Ascending aorta (tissue), 2 donors: ENCODE data around the gene TUSC7. TPM values are rescaled to one million over a fixed set of nuclear protein-coding genes. Genes with fewer than 3 reads are reported as not detected.

Experiments
- DNase-seq, 2 donors: peaks; one replicate each; pipeline ENCODE4 v3.0.0-alpha.2; 2019; ENCODE audit warnings: low spot score in 2 of 2
- H3K27ac ChIP-seq, 2 donors: fragments of 200-600 bp; sonication (generic); one replicate each; pipeline ENCODE4 v1.5.1; 2016 to 2017; ENCODE audit warnings: mild to moderate bottlenecking in 1 of 2
- H3K27me3 ChIP-seq: fragments of 200-600 bp; sonication (generic); one replicate; pipeline ENCODE4 v1.5.1; 2017
- H3K36me3 ChIP-seq, 2 donors: fragments of 200-600 bp; sonication (generic); one replicate each; pipeline ENCODE4 v1.5.1; 2016
- H3K4me1 ChIP-seq, 2 donors: fragments of 200-600 bp; sonication (generic); one replicate each; pipeline ENCODE4 v1.5.1; 2016 to 2017; ENCODE audit warnings: mild to moderate bottlenecking in 1 of 2
- H3K4me3 ChIP-seq, 2 donors: fragments of 200-600 bp; sonication (generic); one replicate each; pipeline ENCODE4 v1.5.1; 2016 to 2017; ENCODE audit warnings: mild to moderate bottlenecking in 1 of 2
- H3K9me3 ChIP-seq, 2 donors: fragments of 200-600 bp; sonication (generic); one replicate each; pipeline ENCODE4 v1.5.1; 2016
- intact Hi-C: fragments of 100-400 bp; cut with DNase I; formaldehyde crosslinking; loops from one replicate; pipeline ENCODE4 v1.15.1; 2023
- total RNA-seq: library from RNA; depleted of rRNA; stranded (reverse); fragments of >200 nt; gene quantifications from one replicate; pipeline ENCODE4 v1.1.0, GENCODE V29; 2016
- TF ChIP-seq, protein P1 (sequence below), 3 experiments: fragments of 200-600 bp in 2 of 3; fragments of 450-650 bp in 1 of 3; sonication (generic) in 2 of 3; IDR thresholded peaks; one replicate each; pipeline ENCODE4 v1.5.1; 2016 to 2019; ENCODE audit warnings: antibody characterized with exemption in 3 of 3, mild to moderate bottlenecking in 1 of 3, moderate library complexity in 1 of 3

Gene TUSC7
- total RNA-seq, 1 donor from 2014 or later: not detected

- DNase-seq: no peak
- H3K4me3 ChIP-seq: no peak overlapping the region
- no peaks in the 10 kb centered on the region for H3K4me1 ChIP-seq
- H3K27ac ChIP-seq: no peak overlapping the region
- TF ChIP-seq, protein P1, sequence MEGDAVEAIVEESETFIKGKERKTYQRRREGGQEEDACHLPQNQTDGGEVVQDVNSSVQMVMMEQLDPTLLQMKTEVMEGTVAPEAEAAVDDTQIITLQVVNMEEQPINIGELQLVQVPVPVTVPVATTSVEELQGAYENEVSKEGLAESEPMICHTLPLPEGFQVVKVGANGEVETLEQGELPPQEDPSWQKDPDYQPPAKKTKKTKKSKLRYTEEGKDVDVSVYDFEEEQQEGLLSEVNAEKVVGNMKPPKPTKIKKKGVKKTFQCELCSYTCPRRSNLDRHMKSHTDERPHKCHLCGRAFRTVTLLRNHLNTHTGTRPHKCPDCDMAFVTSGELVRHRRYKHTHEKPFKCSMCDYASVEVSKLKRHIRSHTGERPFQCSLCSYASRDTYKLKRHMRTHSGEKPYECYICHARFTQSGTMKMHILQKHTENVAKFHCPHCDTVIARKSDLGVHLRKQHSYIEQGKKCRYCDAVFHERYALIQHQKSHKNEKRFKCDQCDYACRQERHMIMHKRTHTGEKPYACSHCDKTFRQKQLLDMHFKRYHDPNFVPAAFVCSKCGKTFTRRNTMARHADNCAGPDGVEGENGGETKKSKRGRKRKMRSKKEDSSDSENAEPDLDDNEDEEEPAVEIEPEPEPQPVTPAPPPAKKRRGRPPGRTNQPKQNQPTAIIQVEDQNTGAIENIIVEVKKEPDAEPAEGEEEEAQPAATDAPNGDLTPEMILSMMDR (IDR thresholded peaks at IDR 0.05): no peak
- H3K36me3 ChIP-seq: no peaks in the 10 kb centered on the region
- H3K9me3 ChIP-seq: no peaks in the 10 kb centered on the region
- intact Hi-C loops: no loop called here
- no peaks in the 10 kb centered on the region for H3K27me3 ChIP-seq
Measured at GRCh38 chr3:116707531-116707930, 2.0 kb upstream of the TUSC7 start.

DNA sequence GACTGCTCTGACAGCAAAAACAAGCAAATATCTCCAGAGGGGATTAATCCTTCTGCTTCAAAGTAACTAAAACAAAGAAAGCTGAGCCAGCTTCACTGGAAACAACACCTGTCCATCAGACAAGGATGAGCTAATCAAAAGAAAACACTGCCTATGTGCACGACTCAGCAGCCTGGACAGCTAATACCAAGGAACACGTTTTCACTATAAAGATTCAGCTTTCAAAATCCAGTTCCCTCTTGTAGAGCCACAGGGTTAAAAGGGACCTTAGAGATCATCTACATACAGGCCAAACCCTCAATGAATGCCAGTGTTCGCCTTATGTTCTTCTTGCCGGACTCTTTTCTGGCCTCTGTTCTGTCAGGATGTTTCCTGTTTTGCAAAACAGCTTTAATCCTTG is 6.9 kb downstream of the TUSC7 start:
- no peaks in the 10 kb centered on the region for H3K4me1 ChIP-seq
- no peak overlapping the region for H3K4me3 ChIP-seq
- DNase-seq: no peak
- TF ChIP-seq, protein P1 (IDR thresholded peaks at IDR 0.05): no peak
- H3K27ac ChIP-seq: no peak overlapping the region
- no peaks in the 10 kb centered on the region for H3K27me3 ChIP-seq
- H3K9me3 ChIP-seq: no peaks in the 10 kb centered on the region
- intact Hi-C loops: no loop called here
- H3K36me3 ChIP-seq: no peaks in the 10 kb centered on the region

- Histone ChIP-seq H3K36me3 (no peaks in the 10 kb centered on the region), H3K9me3 (no peaks in the 10 kb centered on the region), H3K27me3 (no peaks in the 10 kb centered on the region), H3K4me1 (no peaks in the 10 kb centered on the region), H3K27ac (no peak overlapping the region), H3K4me3 (no peak overlapping the region)
- DNase-seq: no peak
- TF ChIP-seq, protein P1 (IDR thresholded peaks at IDR 0.05): no peak
- intact Hi-C loops: no loop called here
Measured at GRCh38 chr3:116717566-116717965, 8.0 kb downstream of the TUSC7 start.

GRCh38 chr3:116728454-116728853 is 18.9 kb downstream of the TUSC7 start:
- H3K4me1 ChIP-seq: no peaks in the 10 kb centered on the region
- DNase-seq: no peak
- no peaks in the 10 kb centered on the region for H3K36me3 ChIP-seq
- H3K27ac ChIP-seq: no peak overlapping the region
- no peak overlapping the region for H3K4me3 ChIP-seq
- no peaks in the 10 kb centered on the region for H3K9me3 ChIP-seq
- no peaks in the 10 kb centered on the region for H3K27me3 ChIP-seq
- intact Hi-C loops: no loop called here
- TF ChIP-seq, protein P1 (IDR thresholded peaks at IDR 0.05): no peak

DNA sequence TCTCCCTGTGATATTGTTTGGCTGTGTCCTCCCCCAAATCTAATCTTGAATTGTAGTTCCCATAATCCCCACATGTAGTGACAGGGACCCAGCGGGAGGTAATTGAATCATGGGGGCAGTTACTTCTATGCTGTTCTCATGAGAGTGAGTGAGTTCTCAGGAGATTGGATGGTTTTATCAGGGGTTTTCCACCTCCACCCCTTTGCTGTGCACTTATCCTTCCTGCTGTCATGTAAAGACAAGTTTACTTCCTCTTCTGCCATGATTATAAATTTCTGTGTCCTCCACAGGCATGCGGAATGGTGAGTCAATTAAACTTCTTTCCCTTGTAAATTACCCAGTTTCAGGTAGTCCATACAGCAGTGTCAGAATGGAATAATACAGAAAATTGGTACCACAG is 24.7 kb downstream of the TUSC7 start:
- Histone ChIP-seq H3K36me3 (no peaks in the 10 kb centered on the region), H3K27ac (no peak overlapping the region), H3K4me1 (no peaks in the 10 kb centered on the region), H3K27me3 (no peaks in the 10 kb centered on the region), H3K9me3 (no peaks in the 10 kb centered on the region), H3K4me3 (no peak overlapping the region)
- intact Hi-C loops: no loop called here
- TF ChIP-seq, protein P1 (IDR thresholded peaks at IDR 0.05): no peak
- DNase-seq: no peak

- Histone ChIP-seq H3K4me1 (no peaks in the 10 kb centered on the region), H3K36me3 (no peaks in the 10 kb centered on the region), H3K4me3 (no peak overlapping the region), H3K9me3 (no peaks in the 10 kb centered on the region), H3K27me3 (no peaks in the 10 kb centered on the region), H3K27ac (no peak overlapping the region)
- no peak for DNase-seq
- TF ChIP-seq, protein P1 (IDR thresholded peaks at IDR 0.05): no peak
- intact Hi-C loops: no loop called here
Measured at GRCh38 chr3:116739678-116740077, 30.1 kb downstream of the TUSC7 start.
